GM10847 (cell line): Measurements from ENCODE around the gene PINLYP.
A peak's percentile ranks its signal among the peaks of the same experiment; 100 is the strongest.

Experiments
- POLR2A ChIP-seq: IDR thresholded peaks from 2 replicates; pipeline ENCODE4 v1.6.1; 2011; ENCODE audit not compliant: insufficient read length; ENCODE audit errors: extremely low read depth

PINLYP gene

DNA sequence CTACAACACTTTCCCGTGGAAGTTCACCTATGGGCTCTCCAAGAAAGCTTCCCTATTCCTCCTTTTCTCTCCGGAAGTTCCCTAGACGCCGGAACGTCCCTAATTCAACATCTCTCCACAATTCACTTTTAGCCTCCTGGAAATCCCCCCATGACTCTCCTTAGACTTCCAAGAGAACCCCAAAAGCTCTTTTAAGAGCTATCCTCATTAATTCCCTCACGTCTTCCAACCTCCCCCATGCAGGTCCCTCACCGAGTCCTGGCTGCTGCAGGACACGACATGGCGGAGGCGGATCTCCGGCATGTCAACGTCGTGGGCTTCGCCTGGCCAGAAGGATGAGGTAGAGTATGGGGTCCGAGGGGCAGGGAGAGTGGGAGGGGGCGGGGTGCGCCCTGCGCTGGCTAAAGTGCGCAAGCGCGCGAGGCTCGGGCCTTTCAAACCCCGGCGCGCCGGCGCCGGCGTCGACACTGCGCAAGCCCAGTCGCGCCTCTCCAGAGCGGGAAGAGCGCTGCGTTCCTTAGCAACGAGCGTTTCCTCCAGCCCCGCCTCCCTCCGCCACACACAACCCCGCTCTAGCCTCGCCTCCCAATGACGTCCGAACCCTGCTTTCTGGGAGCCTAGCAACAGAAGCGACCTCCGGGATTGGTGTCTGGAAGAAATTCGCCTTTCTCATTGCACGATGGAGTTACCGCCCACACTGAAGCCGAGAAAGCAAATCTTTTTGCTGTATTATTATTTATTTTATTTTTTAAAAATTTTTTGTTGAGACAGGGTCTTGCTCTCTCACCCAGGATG, at the start of gene PINLYP, which contains the start of gene XRCC1:
PINLYP (plus strand) TSS at position 646 of the 795 bp plus-strand sequence. CDS start 1,391 bp downstream, outside the sequence.
XRCC1 (minus strand) TSS at position 372 of the 795 bp plus-strand sequence; CDS start at position 303, 69 bp downstream.
- TF ChIP-seq POLR2A, result peak; percentile 30

- no peak for TF ChIP-seq POLR2A
Measured at GRCh38 chr19:43525836-43526771, 49.5 kb upstream of the PINLYP start.

DNA sequence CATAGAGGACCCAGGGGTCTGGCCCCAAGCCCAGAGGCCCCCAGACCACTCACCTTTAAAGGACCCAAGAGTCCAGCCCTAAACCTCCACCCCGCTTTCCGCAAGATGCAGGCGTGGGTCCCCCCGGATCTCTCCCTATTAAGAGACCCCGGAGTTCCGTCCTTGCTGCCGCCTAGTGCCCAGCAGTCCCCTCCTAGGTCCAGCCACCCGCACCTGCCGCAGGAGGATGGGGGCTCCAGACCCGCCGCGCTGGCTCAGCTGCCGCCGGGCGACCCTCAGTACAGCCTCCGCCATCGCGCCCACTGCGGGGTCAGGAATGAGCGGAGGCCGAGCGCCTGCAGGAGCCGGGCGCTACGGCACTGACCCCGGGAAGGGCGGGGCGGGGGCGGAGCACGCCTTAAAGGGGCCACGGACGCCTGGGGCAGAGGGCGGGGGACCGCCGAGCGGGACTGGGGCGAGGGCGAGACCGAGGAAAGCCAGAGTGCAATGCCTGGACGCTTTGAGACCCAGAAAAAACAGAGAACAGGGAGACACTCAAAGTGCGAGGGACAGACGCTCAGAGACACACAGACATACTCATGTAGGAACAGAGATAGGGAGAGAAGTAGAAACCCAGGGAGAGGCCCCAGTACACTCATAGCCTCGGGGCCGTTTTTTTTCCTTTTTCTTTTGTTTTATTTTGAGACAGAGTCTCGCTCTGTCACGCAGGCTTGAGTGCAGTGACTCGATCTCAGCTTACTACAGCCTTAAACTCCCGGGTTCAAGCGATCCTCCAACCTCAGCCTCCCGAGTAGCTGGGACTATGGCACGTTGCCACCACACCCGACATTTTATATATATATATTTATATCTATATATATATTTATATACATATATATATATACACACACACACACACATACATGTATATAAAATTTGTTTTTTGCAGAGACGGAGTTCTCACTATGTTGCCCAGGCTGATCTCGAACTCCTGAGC, 48.4 kb upstream of the PINLYP start, which contains the start of gene ETHE1:
ETHE1 (minus strand) TSS at position 318 of the 976 bp plus-strand sequence; CDS start at position 294, 24 bp downstream.
- peak; percentile 79 for TF ChIP-seq POLR2A

- TF ChIP-seq POLR2A, result no peak
Measured at GRCh38 chr19:43527860-43528622, 47.6 kb upstream of the PINLYP start.

DNA sequence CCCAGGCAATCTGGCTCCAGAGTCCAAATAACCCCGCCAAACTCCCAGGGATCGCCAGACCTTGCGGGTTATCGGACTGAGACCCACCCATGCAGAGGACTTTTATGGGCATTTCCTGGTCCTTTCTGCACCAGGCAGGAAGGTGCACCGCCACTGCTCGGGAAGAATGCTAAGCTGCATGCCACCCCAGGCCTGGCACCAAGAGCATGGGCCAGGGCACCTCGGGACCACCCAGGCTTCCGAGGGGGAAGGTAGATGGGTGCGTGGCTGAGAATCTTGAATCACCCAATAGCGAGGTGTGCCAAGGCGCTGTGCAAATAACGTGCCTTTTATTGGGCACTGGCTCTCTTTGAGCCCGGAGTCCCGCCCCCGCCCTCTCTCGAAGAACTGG, 43.0 kb upstream of the PINLYP start:
- no peak for TF ChIP-seq POLR2A

DNA sequence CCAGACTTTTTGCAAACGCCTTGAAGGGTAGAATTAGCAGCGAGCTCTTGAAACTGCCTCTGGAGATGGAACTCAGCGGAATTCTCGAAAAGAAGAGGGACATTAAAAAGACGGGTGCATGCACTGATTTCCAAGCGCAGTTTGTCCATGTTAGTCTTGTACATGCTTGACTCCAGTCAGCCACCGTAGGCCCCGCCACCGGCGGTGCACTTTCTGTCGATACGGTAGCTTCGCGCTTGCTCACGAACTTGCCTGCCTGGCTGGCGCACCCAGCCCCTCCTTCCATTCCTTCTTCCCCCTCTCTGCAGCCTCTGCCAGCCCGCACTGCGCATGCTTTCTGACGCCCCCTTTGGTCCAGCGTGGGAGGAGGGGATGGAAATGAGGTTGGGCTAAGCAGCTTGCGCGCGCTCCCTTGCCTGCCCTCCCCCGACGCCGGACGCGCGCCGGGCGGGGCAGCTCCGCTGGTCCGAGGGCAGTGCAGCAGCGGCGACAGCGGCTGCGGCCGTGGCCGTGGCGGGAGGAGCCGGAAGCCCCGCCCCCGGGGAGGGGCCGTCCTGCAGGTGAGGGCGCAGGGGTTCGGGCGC, 42.5 kb upstream of the PINLYP start, which contains the start of gene ZNF575:
ZNF575 (plus strand) TSS at position 227 of the 584 bp plus-strand sequence. CDS start 1,235 bp downstream, outside the sequence.
- peak; percentile 27 for TF ChIP-seq POLR2A

DNA sequence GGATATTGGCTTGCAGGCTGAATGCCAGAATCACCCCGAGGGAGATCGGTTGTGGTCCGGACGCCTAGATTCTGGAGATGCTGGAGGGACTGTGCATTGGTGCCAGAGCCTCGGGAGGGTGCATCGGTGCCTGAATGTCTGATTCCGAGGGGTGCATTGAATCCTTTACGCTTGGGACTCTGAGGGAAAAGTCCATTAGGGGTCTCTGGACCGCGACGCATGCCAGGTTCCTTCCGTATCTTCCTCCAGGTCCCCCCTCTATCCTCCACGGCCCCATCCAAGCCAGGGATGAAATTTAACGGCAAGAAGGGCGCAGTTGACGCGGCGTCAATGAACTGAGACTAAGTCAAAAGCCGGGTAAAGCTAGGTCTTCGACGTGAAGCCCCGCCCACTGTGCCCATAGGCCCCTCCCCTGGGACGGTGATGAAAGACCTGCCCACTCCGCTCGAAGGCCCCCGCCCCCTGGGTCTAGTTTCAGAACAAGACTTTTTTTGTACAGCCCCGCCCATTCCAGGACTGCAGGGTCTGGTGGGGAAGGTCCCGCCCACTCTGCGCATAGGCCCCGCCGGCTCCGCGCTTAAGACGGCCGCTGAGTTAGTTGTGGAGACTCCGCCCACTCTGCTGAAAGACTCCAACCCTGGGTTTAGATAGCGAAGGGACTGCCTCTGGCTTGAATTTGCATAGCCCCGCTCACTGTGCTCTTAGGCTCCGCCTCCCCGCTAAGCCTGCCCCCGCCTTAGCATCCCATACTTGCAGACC, 41.9 kb upstream of the PINLYP start:
- no peak for TF ChIP-seq POLR2A

DNA sequence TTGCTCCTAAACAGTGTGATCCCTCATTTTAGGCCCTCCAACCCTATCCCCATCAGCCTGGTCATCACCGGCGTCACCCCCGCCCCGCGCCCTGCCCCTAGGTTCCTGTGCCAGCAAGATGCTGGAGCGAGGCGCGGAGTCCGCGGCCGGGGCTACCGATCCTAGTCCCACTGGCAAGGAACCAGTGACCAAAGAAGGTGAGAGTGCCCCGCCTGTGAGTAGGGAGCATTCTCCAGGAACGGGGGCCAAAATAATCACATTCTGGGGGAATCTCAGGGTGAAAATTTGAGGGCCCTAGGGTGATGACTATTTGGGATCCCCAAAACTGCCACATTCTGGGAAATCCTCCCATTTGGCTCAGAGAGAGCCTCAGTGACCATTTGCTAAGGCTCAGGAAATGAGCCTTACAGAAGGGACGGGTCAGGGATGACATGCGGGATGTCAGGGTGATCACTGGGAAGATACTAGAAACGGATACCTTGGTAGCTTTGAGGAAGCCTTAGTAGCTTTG, 41.2 kb upstream of the PINLYP start:
- no peak for TF ChIP-seq POLR2A

DNA sequence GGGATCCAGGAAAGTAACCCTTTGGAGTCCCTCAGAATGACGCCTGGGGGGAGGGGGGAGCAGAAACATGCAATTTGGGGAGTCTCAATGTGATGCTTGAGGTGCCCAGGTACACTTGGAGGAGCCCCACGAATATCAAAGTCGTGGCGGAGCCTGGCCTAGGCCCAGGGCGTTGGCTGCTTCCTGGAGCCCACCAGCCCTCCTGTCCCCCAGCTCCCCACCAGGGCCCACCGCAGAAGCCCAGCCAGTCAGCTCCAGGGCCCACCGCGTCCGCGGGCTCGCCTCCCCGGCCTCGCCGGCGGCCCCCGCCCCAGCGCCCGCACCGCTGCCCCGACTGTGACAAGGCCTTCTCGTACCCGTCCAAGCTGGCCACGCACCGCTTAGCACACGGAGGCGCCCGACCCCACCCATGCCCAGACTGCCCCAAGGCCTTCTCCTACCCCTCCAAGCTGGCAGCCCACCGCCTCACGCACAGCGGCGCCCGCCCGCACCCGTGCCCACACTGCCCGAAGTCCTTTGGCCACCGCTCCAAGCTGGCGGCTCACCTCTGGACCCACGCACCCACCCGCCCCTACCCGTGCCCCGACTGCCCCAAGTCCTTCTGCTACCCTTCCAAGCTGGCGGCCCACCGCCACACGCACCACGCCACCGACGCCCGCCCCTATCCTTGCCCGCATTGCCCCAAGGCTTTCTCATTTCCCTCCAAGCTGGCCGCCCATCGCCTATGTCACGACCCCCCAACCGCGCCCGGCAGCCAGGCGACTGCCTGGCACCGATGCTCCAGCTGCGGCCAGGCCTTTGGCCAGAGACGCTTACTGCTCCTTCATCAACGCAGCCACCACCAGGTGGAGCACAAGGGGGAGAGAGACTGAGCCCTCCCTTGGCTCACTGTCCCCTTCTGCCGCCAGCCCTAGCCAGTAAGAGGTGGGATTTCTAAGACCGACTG, 40.5 kb upstream of the PINLYP start:
- TF ChIP-seq POLR2A, result no peak

GRCh38 chr19:43538922-43539321, 36.7 kb upstream of the PINLYP start:
- TF ChIP-seq POLR2A, result no peak

- no peak for TF ChIP-seq POLR2A
Measured at GRCh38 chr19:43540381-43540780, 35.2 kb upstream of the PINLYP start.
